Measurements from ENCODE around the gene NLRP11.

DNA sequence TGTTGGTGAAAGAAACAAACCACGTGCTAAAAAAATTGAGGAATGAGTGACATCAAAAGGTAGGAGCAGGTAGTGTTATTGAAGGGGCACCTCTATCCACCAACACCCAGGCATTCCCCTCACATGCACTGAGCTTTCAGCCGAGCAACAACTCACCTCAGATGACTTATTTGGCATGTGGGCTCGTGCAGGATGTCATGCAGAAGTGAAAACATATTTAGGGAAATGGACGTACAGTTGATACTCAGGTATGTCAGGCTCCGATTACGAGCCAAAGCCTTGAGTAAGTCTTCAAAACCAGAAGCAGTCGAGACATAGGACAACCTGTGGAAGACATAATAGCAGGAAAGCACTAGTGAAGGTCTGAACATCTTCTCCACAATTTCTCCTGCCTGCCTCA is 30.4 kb downstream of the NLRP11 start:
- TF ChIP-seq POLR2A (IDR thresholded peaks at IDR 0.05), result no peak
- no peak for TF ChIP-seq CTCF (IDR thresholded peaks at IDR 0.05)
